Osteoblast (primary cell): ENCODE results near the gene SPATS2. TPM values are rescaled to one million over a fixed set of nuclear protein-coding genes. Genes with fewer than 3 reads are reported as not detected.

Experiments
- DNase-seq: peaks from one replicate; pipeline ENCODE4 v3.0.0; 2011; ENCODE audit warnings: low spot score, mixed read lengths; ENCODE audit not compliant: insufficient read length; ENCODE audit errors: missing footprints
- H2AFZ ChIP-seq: 2 replicates; pipeline ENCODE4 v1.6.0; 2011; ENCODE audit warnings: mild to moderate bottlenecking, low read length
- H3K27ac ChIP-seq: 2 replicates; pipeline ENCODE4 v1.5.1; 2011; ENCODE audit warnings: mild to moderate bottlenecking, low read depth, low read length, moderate library complexity
- H3K27me3 ChIP-seq: 2 replicates; pipeline ENCODE4 v1.6.0; 2012; ENCODE audit warnings: mild to moderate bottlenecking, control low read depth, inconsistent platforms, low read length, moderate library complexity; ENCODE audit not compliant: insufficient read depth
- H3K36me3 ChIP-seq: 2 replicates; pipeline ENCODE4 v1.5.1; 2011; ENCODE audit warnings: mild to moderate bottlenecking, low read length, control low read depth, moderate library complexity; ENCODE audit not compliant: insufficient read depth
- H3K4me1 ChIP-seq: 2 replicates; pipeline ENCODE4 v1.5.1; 2011; ENCODE audit warnings: mild to moderate bottlenecking, low read length, control low read depth, moderate library complexity; ENCODE audit not compliant: insufficient read depth
- H3K4me2 ChIP-seq: 2 replicates; pipeline ENCODE4 v1.6.0; 2011; ENCODE audit warnings: mild to moderate bottlenecking, low read length; ENCODE audit not compliant: insufficient read depth
- H3K4me3 ChIP-seq: fragments of 200-600 bp; sonication (generic); 3 replicates; pipeline ENCODE4 v1.5.1; 2012; ENCODE audit warnings: mild to moderate bottlenecking, low read length, inconsistent platforms; ENCODE audit not compliant: insufficient read depth
- H3K79me2 ChIP-seq: 2 replicates; pipeline ENCODE4 v1.6.0; 2012; ENCODE audit warnings: mild to moderate bottlenecking, low read length, control low read depth, inconsistent platforms; ENCODE audit not compliant: insufficient read depth
- H3K9me3 ChIP-seq: 2 replicates; pipeline ENCODE4 v1.5.1; 2011; ENCODE audit warnings: low read depth, low read length, control low read depth
- H4K20me1 ChIP-seq: 2 replicates; pipeline ENCODE4 v1.6.0; 2012; ENCODE audit warnings: mild to moderate bottlenecking, low read length, control low read depth; ENCODE audit not compliant: insufficient read depth
- CTCF ChIP-seq: IDR thresholded peaks from 2 replicates; pipeline ENCODE4 v1.5.1; 2011; ENCODE audit warnings: mild to moderate bottlenecking, low read depth, low read length, moderate library complexity; ENCODE audit errors: extremely low read depth
- total RNA-seq: library from RNA; depleted of rRNA; stranded (reverse); fragments of >200 nt; gene quantifications from 2 replicates; pipeline ENCODE4 v1.2.3, GENCODE V29; 2012

SPATS2 gene
- total RNA-seq, 1 donor = 25.7 TPM

- peaks cover 3% of the 10 kb centered on the region for H4K20me1 ChIP-seq
Observed at GRCh38 chr12:49462083-49462744, 95.0 kb downstream of the SPATS2 start.

GRCh38 chr12:49465132-49465531 lies 97.9 kb downstream of the SPATS2 start:
- no peak for DNase-seq
- H3K27me3 ChIP-seq = no peaks in the 10 kb centered on the region
- no peak overlapping the region for H2AFZ ChIP-seq
- H3K79me2 ChIP-seq = no peaks in the 10 kb centered on the region
- no peaks in the 10 kb centered on the region for H3K9me3 ChIP-seq
- no peak overlapping the region for H3K27ac ChIP-seq
- H3K4me3 ChIP-seq = no peak overlapping the region
- no peak overlapping the region for H3K4me2 ChIP-seq
- TF ChIP-seq CTCF = no peak
- peaks cover 3% of the 10 kb centered on the region for H4K20me1 ChIP-seq
- no peaks in the 10 kb centered on the region for H3K4me1 ChIP-seq
- no peaks in the 10 kb centered on the region for H3K36me3 ChIP-seq

More at GRCh38 chr12:49462083-49462744, 95.0 kb downstream of the SPATS2 start:
- Histone ChIP-seq H3K4me3 (no peak overlapping the region), H3K9me3 (no peaks in the 10 kb centered on the region), H3K4me1 (no peaks in the 10 kb centered on the region), H3K27me3 (no peaks in the 10 kb centered on the region), H2AFZ (peak overlapping the region; percentile 29), H3K27ac (no peak overlapping the region), H3K4me2 (no peak overlapping the region), H3K79me2 (peaks cover 2% of the 10 kb centered on the region), H3K36me3 (peaks cover 4% of the 10 kb centered on the region)
- DNase-seq = no peak
- no peak for TF ChIP-seq CTCF

GRCh38 chr12:49470986-49471385 lies 103.7 kb downstream of the SPATS2 start:
- no peak overlapping the region for H3K27ac ChIP-seq
- peaks cover 1% of the 10 kb centered on the region for H3K36me3 ChIP-seq
- no peak overlapping the region for H3K4me3 ChIP-seq
- peaks cover 12% of the 10 kb centered on the region for H4K20me1 ChIP-seq
- no peaks in the 10 kb centered on the region for H3K4me1 ChIP-seq
- no peak for TF ChIP-seq CTCF
- H3K9me3 ChIP-seq = no peaks in the 10 kb centered on the region
- peaks cover 9% of the 10 kb centered on the region for H3K79me2 ChIP-seq
- DNase-seq = no peak
- H2AFZ ChIP-seq = no peak overlapping the region
- no peak overlapping the region for H3K4me2 ChIP-seq
- H3K27me3 ChIP-seq = no peaks in the 10 kb centered on the region

- no peak for TF ChIP-seq CTCF
Observed at GRCh38 chr12:49471557-49471956, 104.3 kb downstream of the SPATS2 start.

More at GRCh38 chr12:49471557-49471956, 104.3 kb downstream of the SPATS2 start:
- H3K36me3 ChIP-seq = peaks cover 5% of the 10 kb centered on the region
- H3K9me3 ChIP-seq = no peaks in the 10 kb centered on the region
- peaks cover 9% of the 10 kb centered on the region for H3K79me2 ChIP-seq
- H3K4me1 ChIP-seq = no peaks in the 10 kb centered on the region
- no peak overlapping the region for H3K27ac ChIP-seq
- no peaks in the 10 kb centered on the region for H3K27me3 ChIP-seq
- H2AFZ ChIP-seq = no peak overlapping the region
- no peak overlapping the region for H3K4me3 ChIP-seq
- no peak overlapping the region for H3K4me2 ChIP-seq
- H4K20me1 ChIP-seq = peaks cover 9% of the 10 kb centered on the region
- DNase-seq = no peak
